ENCODE measurements around the gene NOTCH3. TPM values are rescaled to one million over a fixed set of nuclear protein-coding genes. Genes with fewer than 3 reads are reported as not detected.

Gene NOTCH3
- total RNA-seq, 1 experiment from 2014 or later = 153 TPM

DNA sequence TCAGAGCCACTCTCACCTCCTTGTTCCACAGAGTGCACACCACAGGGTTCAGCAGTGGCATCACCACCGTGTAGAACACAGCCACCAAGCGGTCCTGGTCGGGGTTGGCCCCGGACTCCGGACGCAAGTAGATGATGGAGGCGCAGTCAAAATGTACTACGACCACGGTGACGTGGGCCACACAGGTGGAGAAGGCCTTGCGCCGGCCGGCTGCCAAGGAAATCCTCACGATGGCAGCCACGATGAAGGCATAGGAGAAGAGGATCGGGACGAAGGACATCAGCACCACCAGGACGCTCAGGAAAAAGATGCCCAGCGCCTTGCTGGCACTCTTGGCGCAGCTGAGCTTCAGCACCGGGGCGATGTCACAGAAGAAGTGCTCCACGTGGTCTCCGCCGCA, 59.7 kb downstream of the NOTCH3 start (continued):
- TF ChIP-seq, protein P1, sequence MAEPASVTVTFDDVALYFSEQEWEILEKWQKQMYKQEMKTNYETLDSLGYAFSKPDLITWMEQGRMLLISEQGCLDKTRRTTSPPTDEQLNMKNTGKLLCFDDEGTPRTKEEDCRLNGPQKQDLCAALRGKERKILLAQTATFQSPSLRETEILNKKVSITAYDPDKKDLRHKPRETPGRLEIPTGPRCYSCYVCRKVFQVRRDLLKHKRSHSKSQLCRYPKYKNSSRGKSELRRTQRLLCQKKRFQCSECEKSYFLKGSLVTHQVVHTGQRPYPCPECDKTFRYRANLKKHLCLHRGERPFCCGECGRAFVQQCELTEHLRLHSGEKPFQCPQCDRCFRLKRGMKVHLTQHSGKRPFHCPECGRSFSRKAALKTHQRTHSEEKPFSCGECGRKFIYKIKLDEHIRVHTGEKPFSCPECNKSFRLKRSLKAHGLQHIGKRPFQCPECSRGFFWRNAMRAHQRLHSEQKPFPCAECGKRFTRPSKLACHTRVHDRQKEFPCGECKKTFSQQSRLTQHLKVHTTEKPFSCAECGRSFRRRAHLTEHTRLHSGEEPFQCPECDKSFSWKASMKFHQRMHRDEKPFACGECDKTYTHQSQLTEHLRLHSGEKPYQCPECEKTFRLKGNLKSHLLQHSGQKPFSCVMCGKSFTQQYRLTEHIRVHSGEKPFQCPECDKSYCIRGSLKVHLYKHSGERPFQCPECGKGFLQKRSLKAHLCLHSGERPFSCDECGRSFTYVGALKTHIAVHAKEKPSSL (CRISPR knock-in tag; conservative IDR thresholded peaks at IDR 0.05) = no peak
- no peak for TF ChIP-seq GTF2I (CRISPR knock-in tag; conservative IDR thresholded peaks at IDR 0.05)

DNA sequence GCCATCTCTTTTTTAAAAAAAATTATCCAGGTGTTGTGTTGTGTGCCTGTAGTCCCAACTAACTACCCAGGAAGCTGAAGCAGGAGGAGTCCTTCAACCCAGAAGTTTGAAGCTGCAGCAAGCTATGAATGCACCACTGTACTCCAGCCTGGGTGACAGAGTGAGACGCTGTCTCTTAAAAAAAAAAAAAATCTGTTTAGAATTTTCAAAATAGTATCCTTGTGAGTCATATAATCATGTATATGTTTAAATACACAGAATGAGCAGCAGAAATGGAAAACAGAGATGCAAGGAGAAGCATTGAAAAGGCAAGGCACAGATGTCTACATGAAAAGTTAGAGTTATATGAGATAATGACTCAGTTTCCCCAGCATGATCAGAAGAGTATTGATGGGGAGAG, 62.4 kb downstream of the NOTCH3 start:
- Mint-ChIP-seq H3K4me3 (no peak overlapping the region), H3K27ac (no peak overlapping the region), H3K4me1 (no peaks in the 10 kb centered on the region), H3K27me3 (ENCODE audit: low read depth) (peaks cover 41% of the 10 kb centered on the region), H3K36me3 (peaks cover 4% of the 10 kb centered on the region; the same call in 1 of the 2 replicates), H3K9me3 (peaks cover 27% of the 10 kb centered on the region)
- ChIA-PET POLR2A (no interaction called here), CTCF (no interaction called here)
- DNase-seq (ENCODE audit: low spot score) (no peak), ATAC-seq (no peak)
- TF ChIP-seq ZNF416 (CRISPR knock-in tag; IDR thresholded peaks at IDR 0.05) (no peak), CREB1 (CRISPR knock-in tag; IDR thresholded peaks at IDR 0.05) (no peak), JUN (CRISPR knock-in tag; IDR thresholded peaks at IDR 0.05) (no peak), ETV6 (CRISPR knock-in tag; IDR thresholded peaks at IDR 0.05) (no peak), FOXJ3 (CRISPR knock-in tag; IDR thresholded peaks at IDR 0.05; ENCODE audit: borderline replicate concordance) (no peak), ZNF138 (CRISPR knock-in tag; conservative IDR thresholded peaks at IDR 0.05) (no peak), GRHL2 (CRISPR knock-in tag; IDR thresholded peaks at IDR 0.05; ENCODE audit: insufficient replicate concordance, severe bottlenecking) (no peak), ZNF232 (CRISPR knock-in tag; IDR thresholded peaks at IDR 0.05) (no peak), RORB (CRISPR knock-in tag; IDR thresholded peaks at IDR 0.05) (no peak), HMGA2 (CRISPR knock-in tag; IDR thresholded peaks at IDR 0.05) (no peak), CREM (CRISPR knock-in tag; IDR thresholded peaks at IDR 0.05) (no peak), ESRRA (CRISPR knock-in tag; IDR thresholded peaks at IDR 0.05; ENCODE audit: borderline replicate concordance) (no peak), TCF7 (CRISPR knock-in tag; IDR thresholded peaks at IDR 0.05; ENCODE audit: low read depth) (no peak), GABPB1 (CRISPR knock-in tag; IDR thresholded peaks at IDR 0.05) (no peak), FOXP1 (CRISPR knock-in tag; IDR thresholded peaks at IDR 0.05; ENCODE audit: borderline replicate concordance) (no peak)
- TF ChIP-seq, protein P2, sequence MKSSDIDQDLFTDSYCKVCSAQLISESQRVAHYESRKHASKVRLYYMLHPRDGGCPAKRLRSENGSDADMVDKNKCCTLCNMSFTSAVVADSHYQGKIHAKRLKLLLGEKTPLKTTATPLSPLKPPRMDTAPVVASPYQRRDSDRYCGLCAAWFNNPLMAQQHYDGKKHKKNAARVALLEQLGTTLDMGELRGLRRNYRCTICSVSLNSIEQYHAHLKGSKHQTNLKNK (CRISPR knock-in tag; IDR thresholded peaks at IDR 0.05) = no peak
- TF ChIP-seq, protein P3, sequence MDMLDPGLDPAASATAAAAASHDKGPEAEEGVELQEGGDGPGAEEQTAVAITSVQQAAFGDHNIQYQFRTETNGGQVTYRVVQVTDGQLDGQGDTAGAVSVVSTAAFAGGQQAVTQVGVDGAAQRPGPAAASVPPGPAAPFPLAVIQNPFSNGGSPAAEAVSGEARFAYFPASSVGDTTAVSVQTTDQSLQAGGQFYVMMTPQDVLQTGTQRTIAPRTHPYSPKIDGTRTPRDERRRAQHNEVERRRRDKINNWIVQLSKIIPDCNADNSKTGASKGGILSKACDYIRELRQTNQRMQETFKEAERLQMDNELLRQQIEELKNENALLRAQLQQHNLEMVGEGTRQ (CRISPR knock-in tag; IDR thresholded peaks at IDR 0.05) = no peak
- TF ChIP-seq, protein P4, sequence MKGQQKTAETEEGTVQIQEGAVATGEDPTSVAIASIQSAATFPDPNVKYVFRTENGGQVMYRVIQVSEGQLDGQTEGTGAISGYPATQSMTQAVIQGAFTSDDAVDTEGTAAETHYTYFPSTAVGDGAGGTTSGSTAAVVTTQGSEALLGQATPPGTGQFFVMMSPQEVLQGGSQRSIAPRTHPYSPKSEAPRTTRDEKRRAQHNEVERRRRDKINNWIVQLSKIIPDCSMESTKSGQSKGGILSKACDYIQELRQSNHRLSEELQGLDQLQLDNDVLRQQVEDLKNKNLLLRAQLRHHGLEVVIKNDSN (CRISPR knock-in tag; IDR thresholded peaks at IDR 0.05) = no peak
- TF ChIP-seq, protein P5, sequence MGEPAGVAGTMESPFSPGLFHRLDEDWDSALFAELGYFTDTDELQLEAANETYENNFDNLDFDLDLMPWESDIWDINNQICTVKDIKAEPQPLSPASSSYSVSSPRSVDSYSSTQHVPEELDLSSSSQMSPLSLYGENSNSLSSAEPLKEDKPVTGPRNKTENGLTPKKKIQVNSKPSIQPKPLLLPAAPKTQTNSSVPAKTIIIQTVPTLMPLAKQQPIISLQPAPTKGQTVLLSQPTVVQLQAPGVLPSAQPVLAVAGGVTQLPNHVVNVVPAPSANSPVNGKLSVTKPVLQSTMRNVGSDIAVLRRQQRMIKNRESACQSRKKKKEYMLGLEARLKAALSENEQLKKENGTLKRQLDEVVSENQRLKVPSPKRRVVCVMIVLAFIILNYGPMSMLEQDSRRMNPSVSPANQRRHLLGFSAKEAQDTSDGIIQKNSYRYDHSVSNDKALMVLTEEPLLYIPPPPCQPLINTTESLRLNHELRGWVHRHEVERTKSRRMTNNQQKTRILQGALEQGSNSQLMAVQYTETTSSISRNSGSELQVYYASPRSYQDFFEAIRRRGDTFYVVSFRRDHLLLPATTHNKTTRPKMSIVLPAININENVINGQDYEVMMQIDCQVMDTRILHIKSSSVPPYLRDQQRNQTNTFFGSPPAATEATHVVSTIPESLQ (CRISPR knock-in tag; IDR thresholded peaks at IDR 0.05) = no peak
- TF ChIP-seq, protein P6, sequence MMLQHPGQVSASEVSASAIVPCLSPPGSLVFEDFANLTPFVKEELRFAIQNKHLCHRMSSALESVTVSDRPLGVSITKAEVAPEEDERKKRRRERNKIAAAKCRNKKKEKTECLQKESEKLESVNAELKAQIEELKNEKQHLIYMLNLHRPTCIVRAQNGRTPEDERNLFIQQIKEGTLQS (CRISPR knock-in tag; conservative IDR thresholded peaks at IDR 0.05) = no peak

Measured in WTC11 (cell line).